GM19240 (cell line): ENCODE measurements around the gene PDAP1.
A peak's percentile ranks its signal among the peaks of the same experiment; 100 is the strongest.
"Not testable (repeated sequence)": the region's sequence is repeated elsewhere in the genome, so short reads cannot be mapped to it uniquely, and the experiment has no call there.

Source experiments
- DNase-seq: peaks from one replicate; pipeline ENCODE4 v3.0.0; 2011; ENCODE audit warnings: low spot score; ENCODE audit not compliant: insufficient read length

PDAP1 gene

GRCh38 chr7:99396418-99397296 lies 11.7 kb downstream of the PDAP1 start:
- no peak for DNase-seq

GRCh38 chr7:99395616-99396327 lies 12.6 kb downstream of the PDAP1 start:
- no peak for DNase-seq

GRCh38 chr7:99394188-99394502 lies 14.3 kb downstream of the PDAP1 start:
- DNase-seq, result no peak

- no peak for DNase-seq
Observed at GRCh38 chr7:99393355-99394187, 14.8 kb downstream of the PDAP1 start.

GRCh38 chr7:99392659-99393354 lies 15.6 kb downstream of the PDAP1 start:
- no peak for DNase-seq

GRCh38 chr7:99392046-99392445 lies 16.4 kb downstream of the PDAP1 start:
- no peak for DNase-seq

GRCh38 chr7:99390941-99391602 lies 17.3 kb downstream of the PDAP1 start:
- no peak for DNase-seq

GRCh38 chr7:99389772-99390171 lies 18.6 kb downstream of the PDAP1 start:
- no peak for DNase-seq

GRCh38 chr7:99387912-99388311 lies 20.5 kb downstream of the PDAP1 start:
- no peak for DNase-seq

- DNase-seq, result not testable (repeated sequence)
Observed at GRCh38 chr7:99387239-99387635, 21.2 kb downstream of the PDAP1 start.

- DNase-seq, result no peak
Observed at GRCh38 chr7:99386584-99387238, 21.7 kb downstream of the PDAP1 start.

GRCh38 chr7:99385564-99385963 lies 22.8 kb downstream of the PDAP1 start:
- DNase-seq, result no peak

- no peak for DNase-seq
Observed at GRCh38 chr7:99384523-99384922, 23.9 kb downstream of the PDAP1 start.

GRCh38 chr7:99383791-99384370 lies 24.5 kb downstream of the PDAP1 start:
- DNase-seq, result no peak

- DNase-seq, result no peak
Observed at GRCh38 chr7:99383203-99383602, 25.2 kb downstream of the PDAP1 start.

- no peak for DNase-seq
Observed at GRCh38 chr7:99381664-99382075, 26.7 kb downstream of the PDAP1 start.

GRCh38 chr7:99380823-99381663 lies 27.4 kb downstream of the PDAP1 start:
- DNase-seq, result peak; percentile 60

- no peak for DNase-seq
Observed at GRCh38 chr7:99380032-99380822, 28.2 kb downstream of the PDAP1 start.
